H9 (cell line): ENCODE data around the gene SLCO4A1. TPM values are rescaled to one million over a fixed set of nuclear protein-coding genes. Genes with fewer than 3 reads are reported as not detected.

Experiments
- DNase-seq: peaks from one replicate; pipeline ENCODE4 v3.0.0-alpha.2; 2017
- H2AFZ ChIP-seq: one replicate; pipeline ENCODE4 v1.6.1; 2013; ENCODE audit warnings: mild to moderate bottlenecking, low read length, control low read depth, moderate library complexity
- H2AK5ac ChIP-seq: 2 replicates; pipeline ENCODE4 v1.6.1; 2013; ENCODE audit warnings: low read length, control low read depth, mixed read lengths; ENCODE audit not compliant: insufficient read length
- H2BK120ac ChIP-seq: one replicate; pipeline ENCODE4 v1.6.1; 2013; ENCODE audit warnings: low read depth, mild to moderate bottlenecking, low read length, control low read depth, inconsistent platforms; ENCODE audit not compliant: poor library complexity, severe bottlenecking
- H2BK12ac ChIP-seq: 2 replicates; pipeline ENCODE4 v1.6.1; 2013; ENCODE audit warnings: low read length, control low read depth, mixed read lengths, low read depth; ENCODE audit not compliant: insufficient read length
- H2BK15ac ChIP-seq: 2 replicates; pipeline ENCODE4 v1.6.1; 2013; ENCODE audit warnings: low read depth, low read length, control low read depth
- H2BK20ac ChIP-seq: one replicate; pipeline ENCODE4 v1.6.1; 2013; ENCODE audit warnings: low read depth, mild to moderate bottlenecking, low read length, control low read depth, inconsistent platforms; ENCODE audit not compliant: poor library complexity, severe bottlenecking
- H2BK5ac ChIP-seq: 2 replicates; pipeline ENCODE4 v1.6.1; 2013; ENCODE audit warnings: low read length, control low read depth, mixed read lengths; ENCODE audit not compliant: insufficient read length
- H3K14ac ChIP-seq: 2 replicates; pipeline ENCODE4 v1.6.1; 2013; ENCODE audit warnings: low read length, control low read depth; ENCODE audit not compliant: insufficient read depth
- H3K18ac ChIP-seq: 2 replicates; pipeline ENCODE4 v1.6.1; 2013; ENCODE audit warnings: low read depth, mild to moderate bottlenecking, mixed read lengths, low read length, control low read depth; ENCODE audit not compliant: insufficient read length
- H3K23ac ChIP-seq: 2 replicates; pipeline ENCODE4 v1.6.1; 2013; ENCODE audit warnings: low read length, control low read depth, mixed read lengths, low read depth; ENCODE audit not compliant: insufficient read length
- H3K23me2 ChIP-seq: 2 replicates; pipeline ENCODE4 v1.6.1; 2013; ENCODE audit warnings: low read depth, mild to moderate bottlenecking, mixed read lengths, low read length, control low read depth; ENCODE audit not compliant: insufficient read length, poor library complexity, severe bottlenecking
- H3K27ac ChIP-seq: 2 replicates; pipeline ENCODE4 v1.5.1; 2013; ENCODE audit warnings: low read length, control low read depth, mixed read lengths, low read depth; ENCODE audit not compliant: insufficient read length
- H3K27me3 ChIP-seq: 2 replicates; pipeline ENCODE4 v1.6.1; 2013; ENCODE audit warnings: low read length, control low read depth, inconsistent platforms; ENCODE audit not compliant: insufficient read depth
- H3K4ac ChIP-seq: 2 replicates; pipeline ENCODE4 v1.6.1; 2013; ENCODE audit warnings: low read depth, mild to moderate bottlenecking, control low read depth, inconsistent platforms, low read length, moderate library complexity
- H3K4me1 ChIP-seq: 2 replicates; pipeline ENCODE4 v1.6.1; 2013; ENCODE audit warnings: low read length, control low read depth, inconsistent platforms; ENCODE audit not compliant: insufficient read depth
- H3K4me2 ChIP-seq: 2 replicates; pipeline ENCODE4 v1.6.1; 2013; ENCODE audit warnings: low read length, control low read depth, mixed read lengths; ENCODE audit not compliant: insufficient read length, insufficient read depth
- H3K56ac ChIP-seq: 2 replicates; pipeline ENCODE4 v1.6.1; 2013; ENCODE audit warnings: low read depth, mild to moderate bottlenecking, mixed read lengths, low read length, control low read depth; ENCODE audit not compliant: insufficient read length
- H3K79me1 ChIP-seq: 2 replicates; pipeline ENCODE4 v1.6.1; 2013; ENCODE audit warnings: low read depth, mild to moderate bottlenecking, moderate library complexity, low read length, control low read depth, inconsistent platforms; ENCODE audit not compliant: insufficient read depth, poor library complexity, severe bottlenecking
- H3K79me2 ChIP-seq: 2 replicates; pipeline ENCODE4 v1.6.1; 2013; ENCODE audit warnings: low read length, control low read depth, inconsistent platforms; ENCODE audit not compliant: insufficient read depth
- H3K9ac ChIP-seq: 2 replicates; pipeline ENCODE4 v1.6.1; 2013; ENCODE audit warnings: low read length, control low read depth, mixed read lengths; ENCODE audit not compliant: insufficient read length; ENCODE audit errors: extremely low read depth
- H3K9me3 ChIP-seq: one replicate; pipeline ENCODE4 v1.6.1; 2013; ENCODE audit warnings: low read depth, low read length, inconsistent platforms; ENCODE audit not compliant: control insufficient read depth
- H3T11ph ChIP-seq: one replicate; pipeline ENCODE4 v1.6.1; 2013; ENCODE audit warnings: mild to moderate bottlenecking, low read length, control low read depth, inconsistent platforms
- H4K20me1 ChIP-seq: one replicate; pipeline ENCODE4 v1.6.1; 2013; ENCODE audit not compliant: control insufficient read depth, insufficient read length, insufficient read depth
- H4K5ac ChIP-seq: 2 replicates; pipeline ENCODE4 v1.6.1; 2013; ENCODE audit warnings: low read depth, mild to moderate bottlenecking, mixed read lengths, low read length, control low read depth; ENCODE audit not compliant: insufficient read length
- H4K8ac ChIP-seq: replicated peaks from 2 replicates; pipeline ENCODE4 v1.6.1; 2013; ENCODE audit warnings: low read length, control low read depth, mixed read lengths, low read depth; ENCODE audit not compliant: insufficient read length
- H4K91ac ChIP-seq: 2 replicates; pipeline ENCODE4 v1.6.1; 2013; ENCODE audit warnings: low read depth, mild to moderate bottlenecking, moderate library complexity, mixed read lengths, low read length, control low read depth; ENCODE audit not compliant: insufficient read length
- H3K27ac Mint-ChIP-seq, 3 experiments: 2 replicates in 2 of 3; 3 replicates in 1 of 3; pipeline ENCODE4 v1.8.0; 2020 to 2021; ENCODE audit warnings: mixed read lengths in 3 of 3, mild to moderate bottlenecking in 1 of 3, moderate library complexity in 1 of 3
- H3K27me3 Mint-ChIP-seq: 2 replicates; pipeline ENCODE4 v1.8.0; 2021; ENCODE audit warnings: low read depth, mild to moderate bottlenecking, moderate library complexity, mixed read lengths
- H3K36me3 Mint-ChIP-seq, 3 experiments: 2 replicates in 2 of 3; 3 replicates in 1 of 3; pipeline ENCODE4 v1.8.0; 2020 to 2021; ENCODE audit warnings: low read depth in 3 of 3, mixed read lengths in 3 of 3; ENCODE audit not compliant: insufficient read depth in 1 of 3
- H3K4me1 Mint-ChIP-seq, 2 experiments: 2 replicates each; pipeline ENCODE4 v1.8.0; 2020; ENCODE audit warnings: mixed read lengths in 2 of 2
- H3K4me3 Mint-ChIP-seq, 2 experiments: 2 replicates in 1 of 2; 3 replicates in 1 of 2; pipeline ENCODE4 v1.8.0; 2020 to 2021; ENCODE audit warnings: mild to moderate bottlenecking in 2 of 2, mixed read lengths in 2 of 2, moderate library complexity in 1 of 2
- H3K9me3 Mint-ChIP-seq, 2 experiments: 2 replicates in 1 of 2; 3 replicates in 1 of 2; pipeline ENCODE4 v1.8.0; 2020; ENCODE audit warnings: mild to moderate bottlenecking in 2 of 2, mixed read lengths in 2 of 2, moderate library complexity in 1 of 2
- CTCF ChIP-seq: fragments of 200-600 bp; sonication (generic); conservative IDR thresholded peaks from 3 replicates; pipeline ENCODE4 v1.8.0; 2021; ENCODE audit warnings: antibody characterized with exemption, mild to moderate bottlenecking
- WGBS: extraction: QIAGEN DNeasy Blood & Tissue Kit; methylation state at CpG from one replicate; pipeline ENCODE4 v1.1.7; 2013; ENCODE audit warnings: missing lambda C conversion rate, low lambda C conversion rate, mixed read lengths; ENCODE audit not compliant: insufficient read length; ENCODE audit errors: extremely low coverage; 5-methylcytosine and 5-hydroxymethylcytosine counted together
- total RNA-seq: library from RNA; stranded (reverse); gene quantifications from 2 replicates; pipeline ENCODE4 v1.2.1, GENCODE V29; 2021

The SLCO4A1 gene
- total RNA-seq, 1 experiment from 2014 or later = 9.4 TPM

- H3K4me2 ChIP-seq = no peak overlapping the region
- no peak overlapping the region for H2BK20ac ChIP-seq
- H3K9ac ChIP-seq = no peak overlapping the region
- no peaks in the 10 kb centered on the region for H3K79me2 ChIP-seq
- H3T11ph ChIP-seq = no peak overlapping the region
- Mint-ChIP-seq H3K4me1 (peaks cover 0 to 3% of the 10 kb centered on the region in 2 experiments; a peak in 2 of 4 replicates), H3K27me3 (peaks cover 14% of the 10 kb centered on the region), H3K4me3 (no peak overlapping the region), H3K27ac (no peak overlapping the region), H3K9me3 (peaks cover 11 to 13% of the 10 kb centered on the region in 2 experiments), H3K36me3 (peaks cover 4 to 11% (median 7%) of the 10 kb centered on the region in 3 experiments; a peak in 3 of 7 replicates)
- DNase-seq = no peak
- H3K79me1 ChIP-seq = no peaks in the 10 kb centered on the region
- no CpG with 5 or more reads among the region's 14 CpGs for WGBS
- no peak overlapping the region for H3K14ac ChIP-seq
- H2BK5ac ChIP-seq = no peak overlapping the region
- no peak overlapping the region for H2AK5ac ChIP-seq
- no peak overlapping the region for H2AFZ ChIP-seq
- no peak overlapping the region for H2BK120ac ChIP-seq
- no peaks in the 10 kb centered on the region for H3K23me2 ChIP-seq
- no peaks in the 10 kb centered on the region for H3K9me3 ChIP-seq
- H3K56ac ChIP-seq = no peak overlapping the region
- no peaks in the 10 kb centered on the region for H3K27me3 ChIP-seq
- no peak overlapping the region for H4K5ac ChIP-seq
- H3K4me1 ChIP-seq = no peaks in the 10 kb centered on the region
- H4K8ac ChIP-seq = no peak overlapping the region
- no peak overlapping the region for H2BK15ac ChIP-seq
- no peak overlapping the region for H3K4ac ChIP-seq
- H3K23ac ChIP-seq = no peak overlapping the region
- TF ChIP-seq CTCF = no peak
- H2BK12ac ChIP-seq = no peak overlapping the region
- H4K20me1 ChIP-seq = no peaks in the 10 kb centered on the region
- no peak overlapping the region for H3K18ac ChIP-seq
- no peak overlapping the region for H4K91ac ChIP-seq
- H3K27ac ChIP-seq = no peak overlapping the region
Measured at GRCh38 chr20:62675877-62676260, 33.6 kb downstream of the SLCO4A1 start.
